ENCODE data around the gene LPIN2. TPM values are rescaled to one million over a fixed set of nuclear protein-coding genes. Genes with fewer than 3 reads are reported as not detected.
"Not testable (repeated sequence)": the region's sequence is repeated elsewhere in the genome, so short reads cannot be mapped to it uniquely, and the experiment has no call there.

Gene LPIN2
- total RNA-seq, 6 donors from 2014 or later: 37.7 to 105 (median 57.3) TPM

- 74 to 81% methylated on average over 4 of the region's 4 CpGs for WGBS, 2 donors
- no peak overlapping the region for H3K4me3 ChIP-seq
- no peak for TF ChIP-seq POLR2AphosphoS5 (IDR thresholded peaks at IDR 0.05)
- no peak for TF ChIP-seq CTCF (IDR thresholded peaks at IDR 0.05)
- no peak for TF ChIP-seq POLR2A (IDR thresholded peaks at IDR 0.05)
- no peak for TF ChIP-seq EP300 (IDR thresholded peaks at IDR 0.05)
- peak overlapping the region in 1 of 4 donors; percentile 23 for H3K27ac ChIP-seq
- no peaks in the 10 kb centered on the region for H3K27me3 ChIP-seq
- peaks cover 36 to 52% (median 42%) of the 10 kb centered on the region in 4 donors for H3K4me1 ChIP-seq
- peaks cover 0 to 27% (median 6%) of the 10 kb centered on the region in 4 donors for H3K36me3 ChIP-seq
- ATAC-seq (ENCODE audit: low FRiP score in 2 of 2) (no peak), DNase-seq (no peak)
- H3K9me3 ChIP-seq: no peaks in the 10 kb centered on the region
Observed at GRCh38 chr18:3008541-3008940, 4.4 kb downstream of the LPIN2 start.

- Histone ChIP-seq H3K27ac (no peak overlapping the region), H3K36me3 (peaks cover 0 to 33% (median 6%) of the 10 kb centered on the region in 4 donors), H3K9me3 (no peaks in the 10 kb centered on the region), H3K4me1 (peaks cover 35 to 50% (median 41%) of the 10 kb centered on the region in 4 donors), H3K4me3 (no peak overlapping the region), H3K27me3 (no peaks in the 10 kb centered on the region)
- 72 to 80% methylated on average over 3 of the region's 3 CpGs for WGBS, 2 donors
- TF ChIP-seq POLR2AphosphoS5 (IDR thresholded peaks at IDR 0.05) (no peak), CTCF (IDR thresholded peaks at IDR 0.05) (no peak), EP300 (IDR thresholded peaks at IDR 0.05) (no peak), POLR2A (IDR thresholded peaks at IDR 0.05) (no peak)
- no peak for DNase-seq
- no peak for ATAC-seq (ENCODE audit: low FRiP score in 2 of 2)
Observed at GRCh38 chr18:3007491-3007890, 5.5 kb downstream of the LPIN2 start.

- WGBS, 2 donors: 88 to 98% methylated on average over 6 of the region's 6 CpGs
- H3K36me3 ChIP-seq: peaks cover 0 to 26% (median 6%) of the 10 kb centered on the region in 4 donors
- TF ChIP-seq EP300 (IDR thresholded peaks at IDR 0.05) (no peak), POLR2AphosphoS5 (IDR thresholded peaks at IDR 0.05) (no peak), CTCF (IDR thresholded peaks at IDR 0.05) (no peak), POLR2A (IDR thresholded peaks at IDR 0.05) (no peak)
Observed at GRCh38 chr18:3005462-3005861, 7.5 kb downstream of the LPIN2 start.

GRCh38 chr18:3003766-3004165 lies 9.2 kb downstream of the LPIN2 start:
- H3K27ac ChIP-seq; ATAC-seq (ENCODE audit: low FRiP score in 2 of 2); H3K4me3 ChIP-seq; H3K27me3 ChIP-seq; DNase-seq; H3K9me3 ChIP-seq: not testable (repeated sequence)
- Histone ChIP-seq H3K4me1 (peaks cover 12 to 29% (median 15%) of the 10 kb centered on the region in 4 donors), H3K36me3 (peaks cover 0 to 16% (median 6%) of the 10 kb centered on the region in 4 donors)
- 79 to 84% methylated on average over 8 of the region's 8 CpGs for WGBS, 2 donors

More at GRCh38 chr18:3005462-3005861, 7.5 kb downstream of the LPIN2 start:
- no peaks in the 10 kb centered on the region for H3K9me3 ChIP-seq
- peaks cover 19 to 33% (median 25%) of the 10 kb centered on the region in 4 donors for H3K4me1 ChIP-seq
- ATAC-seq (ENCODE audit: low FRiP score in 2 of 2): no peak
- no peak for DNase-seq
- H3K4me3 ChIP-seq: no peak overlapping the region
- H3K27ac ChIP-seq: no peak overlapping the region
- no peaks in the 10 kb centered on the region for H3K27me3 ChIP-seq

- 58 to 61% methylated on average over 5 of the region's 5 CpGs for WGBS, 2 donors
- H3K27ac ChIP-seq: no peak overlapping the region
- DNase-seq: no peak
- no peak for TF ChIP-seq EP300 (IDR thresholded peaks at IDR 0.05)
- TF ChIP-seq CTCF (IDR thresholded peaks at IDR 0.05): no peak
- no peak for TF ChIP-seq POLR2AphosphoS5 (IDR thresholded peaks at IDR 0.05)
- no peak for TF ChIP-seq POLR2A (IDR thresholded peaks at IDR 0.05)
- H3K9me3 ChIP-seq: no peaks in the 10 kb centered on the region
- H3K36me3 ChIP-seq: peaks cover 0 to 15% (median 6%) of the 10 kb centered on the region in 4 donors
- no peak for ATAC-seq (ENCODE audit: low FRiP score in 2 of 2)
- peaks cover 18 to 29% (median 21%) of the 10 kb centered on the region in 4 donors for H3K4me1 ChIP-seq
- no peaks in the 10 kb centered on the region for H3K27me3 ChIP-seq
- H3K4me3 ChIP-seq: no peak overlapping the region
Observed at GRCh38 chr18:3002732-3003131, 10.2 kb downstream of the LPIN2 start.
